HepG2 (cell line): Measurements from ENCODE around the gene DNAH8. TPM values are rescaled to one million over a fixed set of nuclear protein-coding genes. Genes with fewer than 3 reads are reported as not detected.

Experiments
- ATAC-seq: fragments of 200-7000 bp; cut with Tn5 transposase; 3 replicates; pipeline ENCODE4 v1.9.1; 2020; ENCODE audit warnings: mild to moderate bottlenecking, moderate library complexity
- BruUV-seq: library from RNA; stranded (reverse); fragments of 400-500 nt; replicated peaks from 2 replicates; lab custom pipeline; 2021; lab: Mats Ljungman, UMichigan
- CTCF ChIA-PET: fragments of 300-600 bp; formaldehyde crosslinking; extraction: SDS; loops from one replicate; lab custom pipeline; 2021; ENCODE audit warnings: low total read pairs, inconsistent platforms, low intra/inter-chr PET ratio; lab: Yijun Ruan, JAX
- POLR2A ChIA-PET: fragments of 350-600 bp; sonication (Branson Sonifier 250); formaldehyde crosslinking; loops from one replicate; lab custom pipeline; 2020; ENCODE audit warnings: antibody characterized with exemption, inconsistent platforms; lab: Yijun Ruan, JAX
- DNase-seq: peaks from one replicate; pipeline ENCODE4 v3.0.0-alpha.2; 2015; ENCODE audit warnings: low spot score
- FAIRE-seq: peaks from 3 replicates; lab custom pipeline; 2011; peaks lifted over from hg19 to GRCh38; lab: Jason Lieb, UNC
- H2AFZ ChIP-seq: one replicate; pipeline ENCODE4 v1.6.1; 2011; ENCODE audit warnings: low read length, inconsistent platforms
- H3K27ac ChIP-seq: fragments of 300-600 bp; 3 replicates; pipeline ENCODE4 v1.8.0; 2011; ENCODE audit warnings: mixed run types, mild to moderate bottlenecking, mixed read lengths, low read length, inconsistent platforms; ENCODE audit not compliant: insufficient read depth; ENCODE audit errors: extremely low read length
- H3K27me3 ChIP-seq, 2 experiments: fragments of 200-600 bp in 1 of 2; 2 replicates in 1 of 2; 3 replicates in 1 of 2; pipeline versions ENCODE4 v1.6.0 to v1.8.0; 2011; ENCODE audit warnings: low read length in 2 of 2, mild to moderate bottlenecking in 2 of 2, moderate library complexity in 2 of 2, inconsistent platforms in 1 of 2; ENCODE audit not compliant: insufficient read depth in 2 of 2, control insufficient read depth in 1 of 2
- H3K36me3 ChIP-seq, 2 experiments: fragments of 200-600 bp in 1 of 2; replicated peaks in 1 of 2; 2 replicates in 1 of 2; 3 replicates in 1 of 2; pipeline versions ENCODE4 v1.5.1 to v1.8.0; 2011; ENCODE audit warnings: low read length in 2 of 2, inconsistent platforms in 1 of 2; ENCODE audit not compliant: insufficient read depth in 2 of 2, control insufficient read depth in 1 of 2
- H3K4me1 ChIP-seq: 2 replicates; pipeline ENCODE4 v1.5.1; 2012; ENCODE audit warnings: low read length, inconsistent platforms; ENCODE audit not compliant: insufficient read depth
- H3K4me2 ChIP-seq: 2 replicates; pipeline ENCODE4 v1.6.0; 2011; ENCODE audit warnings: low read depth, low read length, inconsistent platforms
- H3K4me3 ChIP-seq, 3 experiments: fragments of 200-600 bp in 1 of 3; sonication (generic), shearing (Covaris generic) in 1 of 3; replicated peaks in 1 of 3; 2 replicates each; pipeline ENCODE4 v1.5.1; 2011 to 2016; ENCODE audit warnings: low read length in 3 of 3, inconsistent platforms in 2 of 3, low read depth in 2 of 3, mild to moderate bottlenecking in 2 of 3, control low read depth in 1 of 3, mixed read lengths in 1 of 3; ENCODE audit not compliant: insufficient read depth in 1 of 3
- H3K79me2 ChIP-seq: one replicate; pipeline ENCODE4 v1.6.1; 2011; ENCODE audit warnings: low read length, inconsistent platforms; ENCODE audit not compliant: insufficient read depth
- H3K9ac ChIP-seq: 2 replicates; pipeline ENCODE4 v1.6.0; 2011; ENCODE audit warnings: mild to moderate bottlenecking, low read depth, low read length, inconsistent platforms; ENCODE audit not compliant: insufficient read depth
- H3K9me3 ChIP-seq: 2 replicates; pipeline ENCODE4 v1.5.1; 2012; ENCODE audit warnings: mild to moderate bottlenecking, low read length
- H4K20me1 ChIP-seq: 2 replicates; pipeline ENCODE4 v1.6.0; 2011; ENCODE audit warnings: inconsistent platforms, mild to moderate bottlenecking, low read length, moderate library complexity; ENCODE audit not compliant: insufficient read depth
- ATF1 ChIP-seq: IDR thresholded peaks from 2 replicates; pipeline ENCODE4 v1.6.1; 2016; ENCODE audit warnings: mild to moderate bottlenecking, control low read depth
- ATF7-NPFF ChIP-seq: sonication (generic); formaldehyde crosslinking; IDR thresholded peaks from 2 replicates; pipeline ENCODE4 v1.8.1; 2023; ENCODE audit warnings: mild to moderate bottlenecking, low read depth, missing genetic modification reagents, moderate library complexity
- ESRRA ChIP-seq: sonication (generic); formaldehyde crosslinking; IDR thresholded peaks from 2 replicates; pipeline ENCODE4 v1.5.1; 2020; ENCODE audit warnings: mild to moderate bottlenecking, low read depth, missing genetic modification reagents
- HES4 ChIP-seq: sonication (generic); formaldehyde crosslinking; IDR thresholded peaks from 2 replicates; pipeline ENCODE4 v1.9.0; 2021; ENCODE audit warnings: mild to moderate bottlenecking, missing genetic modification reagents, borderline replicate concordance
- MTERF4 ChIP-seq: sonication (generic); formaldehyde crosslinking; IDR thresholded peaks from 2 replicates; pipeline ENCODE4 v1.8.0; 2023; ENCODE audit warnings: mild to moderate bottlenecking, missing genetic modification reagents
- PHB2 ChIP-seq: fragments of 450-650 bp; IDR thresholded peaks from 2 replicates; pipeline ENCODE4 v1.6.1; 2018; ENCODE audit not compliant: partially characterized antibody
- PITX1 ChIP-seq: sonication (generic); formaldehyde crosslinking; IDR thresholded peaks from 2 replicates; pipeline ENCODE4 v1.5.1; 2020; ENCODE audit warnings: mild to moderate bottlenecking, missing genetic modification reagents
- POLR2A ChIP-seq, 2 experiments: IDR thresholded peaks; 2 replicates each; pipeline ENCODE4 v1.6.1; 2011; ENCODE audit warnings: low read depth in 2 of 2, low read length in 2 of 2, mild to moderate bottlenecking in 1 of 2, moderate library complexity in 1 of 2; ENCODE audit not compliant: insufficient read depth in 1 of 2
- RFX5 ChIP-seq: IDR thresholded peaks from 2 replicates; pipeline ENCODE4 v1.6.1; 2011; ENCODE audit warnings: low read depth, low read length, improper control_type of control experiment
- SAP130 ChIP-seq: IDR thresholded peaks from 2 replicates; pipeline ENCODE4 v1.6.1; 2016; ENCODE audit warnings: low read depth
- TCF7L2 ChIP-seq: IDR thresholded peaks from 2 replicates; pipeline ENCODE4 v1.6.1; 2011; ENCODE audit warnings: mild to moderate bottlenecking, low read depth, low read length, moderate library complexity
- TEAD3 ChIP-seq: optimal IDR thresholded peaks from 2 replicates; pipeline ENCODE3; 2016; ENCODE audit warnings: borderline replicate concordance
- ZIK1 ChIP-seq: sonication (generic); formaldehyde crosslinking; IDR thresholded peaks from 2 replicates; pipeline ENCODE4 v1.5.0; 2020; ENCODE audit warnings: mild to moderate bottlenecking, low read depth, missing genetic modification reagents, borderline replicate concordance
- ZKSCAN1 ChIP-seq: fragments of 150-350 bp; IDR thresholded peaks from 2 replicates; pipeline ENCODE4 v1.6.1; 2014; ENCODE audit warnings: low read length
- ZNF18 ChIP-seq: sonication (generic); formaldehyde crosslinking; IDR thresholded peaks from 2 replicates; pipeline ENCODE4 v1.8.0; 2022; ENCODE audit warnings: mild to moderate bottlenecking, missing genetic modification reagents; ENCODE audit not compliant: insufficient replicate concordance
- ZNF232 ChIP-seq: sonication (generic); formaldehyde crosslinking; IDR thresholded peaks from 2 replicates; pipeline ENCODE4 v1.4.0; 2020; ENCODE audit warnings: missing genetic modification reagents, borderline replicate concordance
- ZNF431 ChIP-seq: sonication (generic); formaldehyde crosslinking; IDR thresholded peaks from 2 replicates; pipeline ENCODE4 v1.9.0; 2022; ENCODE audit warnings: missing genetic modification reagents, low read depth, mild to moderate bottlenecking, borderline replicate concordance
- ZSCAN9 ChIP-seq: IDR thresholded peaks from 2 replicates; pipeline ENCODE4 v1.6.1; 2016; ENCODE audit warnings: borderline replicate concordance
- WGBS: methylation state at CpG from one replicate; pipeline ENCODE4 v1.1.6; 2017; ENCODE audit warnings: low lambda C conversion rate; 5-methylcytosine and 5-hydroxymethylcytosine counted together
- in situ Hi-C: cut with HindIII; loops from 2 replicates; pipeline ENCODE4 v1.10.0; 2017; ENCODE audit warnings: low pct_unique_long_range_greater_than_20kb; ENCODE audit not compliant: extremely low pct_ligation_motif_present
- intact Hi-C: fragments of 100-400 bp; cut with micrococcal nuclease; formaldehyde crosslinking; loops from one replicate; pipeline ENCODE4 v1.10.0; 2022; ENCODE audit not compliant: unreplicated experiment
- polyA plus RNA-seq, 8 experiments: library from polyadenylated mRNA; depleted of rRNA in 3 of 8; stranded (reverse) in 7 of 8; unstranded in 1 of 8; fragments of >200 nt; fragmentation: Illumina TruSeq in 4 of 8; extraction: Trizol in 4 of 8; gene quantifications; 2 replicates each; pipeline versions ENCODE4 v1.2.1 to v1.2.3, GENCODE V29; 2011 to 2016; ENCODE audit warnings: low read depth in 4 of 8, missing spikeins in 1 of 8, mixed read lengths in 1 of 8; ENCODE audit not compliant: insufficient read depth in 1 of 8
- total RNA-seq, 5 experiments: library from RNA; depleted of rRNA; stranded (reverse); fragments of >200 nt; fragmentation: Illumina TruSeq; extraction: Trizol; gene quantifications; 2 replicates each; pipeline ENCODE4 v1.2.3, GENCODE V29; 2016; ENCODE audit warnings: low read depth in 1 of 5
- TF ChIP-seq, protein P1 (sequence below): sonication (generic); formaldehyde crosslinking; IDR thresholded peaks from 2 replicates; pipeline ENCODE4 v1.8.1; 2023; ENCODE audit warnings: missing genetic modification reagents, inconsistent platforms, borderline replicate concordance
- TF ChIP-seq, protein P2 (sequence below): sonication (generic); formaldehyde crosslinking; IDR thresholded peaks from 2 replicates; pipeline ENCODE4 v1.4.0; 2020; ENCODE audit warnings: missing genetic modification reagents, borderline replicate concordance

DNAH8 gene
- total and polyA plus RNA-seq, 2 of the 13 experiments (the other 11 are each of a cell fraction or from before 2014, with no cell fraction given), result not detected

- TF ChIP-seq, protein P1, sequence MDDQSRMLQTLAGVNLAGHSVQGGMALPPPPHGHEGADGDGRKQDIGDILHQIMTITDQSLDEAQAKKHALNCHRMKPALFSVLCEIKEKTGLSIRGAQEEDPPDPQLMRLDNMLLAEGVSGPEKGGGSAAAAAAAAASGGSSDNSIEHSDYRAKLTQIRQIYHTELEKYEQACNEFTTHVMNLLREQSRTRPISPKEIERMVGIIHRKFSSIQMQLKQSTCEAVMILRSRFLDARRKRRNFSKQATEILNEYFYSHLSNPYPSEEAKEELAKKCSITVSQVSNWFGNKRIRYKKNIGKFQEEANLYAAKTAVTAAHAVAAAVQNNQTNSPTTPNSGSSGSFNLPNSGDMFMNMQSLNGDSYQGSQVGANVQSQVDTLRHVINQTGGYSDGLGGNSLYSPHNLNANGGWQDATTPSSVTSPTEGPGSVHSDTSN (CRISPR knock-in tag), result no peak
- no peak for TF ChIP-seq ZKSCAN1
Observed at GRCh38 chr6:38818691-38819090, 103.6 kb downstream of the DNAH8 start (continued).

- Histone ChIP-seq H3K4me3 (no peak overlapping the region), H3K4me2 (no peak overlapping the region), H3K9ac (no peak overlapping the region), H3K9me3 (no peaks in the 10 kb centered on the region), H3K36me3 (no peaks in the 10 kb centered on the region), H3K27ac (no peak overlapping the region), H4K20me1 (no peaks in the 10 kb centered on the region), H3K27me3 (0 out of 5 replicates have a peak, but pooled peaks cover 0 to 4% of the 10 kb centered on the region in 2 experiments), H3K4me1 (no peaks in the 10 kb centered on the region), H2AFZ (no peak overlapping the region), H3K79me2 (no peaks in the 10 kb centered on the region)
- 39% methylated on average over 6 of the region's 6 CpGs for WGBS
- no TSS peak for BruUV-seq
- intact Hi-C loops, result no loop called here
- CTCF ChIA-PET, result no interaction called here
- TF ChIP-seq TCF7L2, result no peak
- no peak for TF ChIP-seq ZNF232 (CRISPR knock-in tag)
- TF ChIP-seq ESRRA, result no peak
- no peak for TF ChIP-seq TEAD3 (CRISPR knock-in tag)
- no peak for TF ChIP-seq HES4 (CRISPR knock-in tag)
- TF ChIP-seq ZNF431 (CRISPR knock-in tag), result no peak
- TF ChIP-seq MTERF4, result no peak
- no peak for TF ChIP-seq SAP130 (CRISPR knock-in tag)
- TF ChIP-seq ATF7-NPFF, result no peak
- no peak for TF ChIP-seq ATF1 (CRISPR knock-in tag)
- no peak for TF ChIP-seq PHB2
- TF ChIP-seq ZIK1 (CRISPR knock-in tag), result no peak
- no peak for TF ChIP-seq POLR2A (IDR thresholded peaks at IDR 0.05; ENCODE audit: insufficient read depth in 1 of 2, low read depth in 2 of 2, low read length in 2 of 2)
- no peak for TF ChIP-seq RFX5
- TF ChIP-seq ZNF18 (CRISPR knock-in tag), result no peak
- TF ChIP-seq PITX1 (CRISPR knock-in tag), result no peak
- TF ChIP-seq, protein P2, sequence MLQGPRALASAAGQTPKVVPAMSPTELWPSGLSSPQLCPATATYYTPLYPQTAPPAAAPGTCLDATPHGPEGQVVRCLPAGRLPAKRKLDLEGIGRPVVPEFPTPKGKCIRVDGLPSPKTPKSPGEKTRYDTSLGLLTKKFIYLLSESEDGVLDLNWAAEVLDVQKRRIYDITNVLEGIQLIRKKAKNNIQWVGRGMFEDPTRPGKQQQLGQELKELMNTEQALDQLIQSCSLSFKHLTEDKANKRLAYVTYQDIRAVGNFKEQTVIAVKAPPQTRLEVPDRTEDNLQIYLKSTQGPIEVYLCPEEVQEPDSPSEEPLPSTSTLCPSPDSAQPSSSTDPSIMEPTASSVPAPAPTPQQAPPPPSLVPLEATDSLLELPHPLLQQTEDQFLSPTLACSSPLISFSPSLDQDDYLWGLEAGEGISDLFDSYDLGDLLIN (CRISPR knock-in tag), result no peak
- no peak for TF ChIP-seq ZSCAN9 (CRISPR knock-in tag)
- POLR2A ChIA-PET, result no interaction called here
- FAIRE-seq, result no peak
- DNase-seq, result no peak
- in situ Hi-C loops, result no loop called here
- no peak for ATAC-seq
Observed at GRCh38 chr6:38822963-38823362, 107.9 kb downstream of the DNAH8 start.
